Dendritic cell treated with granulocyte-macrophage colony-stimulating factor and Interleukin-4, amounts not matched to agents 40 ng/mL and 50 ng/mL, for 4 days (primary cell): ENCODE measurements around the gene GLRX3.

ENCODE experiments used
- H3K27ac Mint-ChIP-seq: one replicate; pipeline ENCODE4 v1.8.0; 2022; ENCODE audit warnings: mild to moderate bottlenecking, mixed read lengths
- H3K27me3 Mint-ChIP-seq: one replicate; pipeline ENCODE4 v1.8.0; 2022; ENCODE audit warnings: mild to moderate bottlenecking, mixed read lengths
- H3K36me3 Mint-ChIP-seq: one replicate; pipeline ENCODE4 v1.8.0; 2022; ENCODE audit warnings: low read depth, mixed read lengths
- H3K4me1 Mint-ChIP-seq: one replicate; pipeline ENCODE4 v1.8.0; 2022; ENCODE audit warnings: low read depth, mixed read lengths
- H3K4me3 Mint-ChIP-seq: one replicate; pipeline ENCODE4 v1.8.0; 2022; ENCODE audit warnings: mild to moderate bottlenecking, moderate library complexity, mixed read lengths
- H3K9me3 Mint-ChIP-seq: one replicate; pipeline ENCODE4 v1.8.0; 2022; ENCODE audit warnings: mixed read lengths
- intact Hi-C: fragments of 100-400 bp; cut with micrococcal nuclease; formaldehyde crosslinking; loops from one replicate; pipeline ENCODE4 v1.15.0; 2022

The GLRX3 gene

DNA sequence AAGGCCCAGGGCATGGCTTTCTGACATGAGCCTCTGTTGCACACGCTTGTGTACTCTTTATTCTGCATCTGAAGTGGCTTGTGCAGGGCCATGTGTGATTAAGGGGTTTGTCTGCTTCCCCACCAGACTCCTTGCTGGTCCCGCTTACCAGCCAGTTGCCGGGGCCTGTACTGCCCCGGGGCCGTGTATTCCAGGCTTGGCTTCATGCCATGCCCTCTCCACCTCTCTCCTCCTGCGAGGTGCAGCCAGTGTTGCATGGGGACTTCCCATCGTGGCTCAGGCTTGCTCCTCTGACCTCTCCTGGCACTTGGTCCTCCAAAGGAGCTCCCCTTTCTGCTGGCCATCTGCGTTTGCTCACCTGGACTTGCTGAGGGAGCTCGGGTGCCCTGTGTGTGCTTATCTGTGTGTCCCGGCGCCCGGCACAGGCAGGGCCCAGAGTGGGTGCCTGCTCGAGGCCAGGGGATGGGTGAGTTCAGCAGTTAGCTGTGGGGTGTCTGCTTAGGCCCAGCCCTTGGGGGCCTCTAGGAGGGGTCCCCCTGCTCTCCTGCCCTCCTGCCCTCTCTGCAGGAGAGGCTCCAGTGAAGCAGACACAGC, 14.6 kb upstream of the GLRX3 start:
- Mint-ChIP-seq H3K4me3 (no peak overlapping the region), H3K36me3 (no peaks in the 10 kb centered on the region), H3K27me3 (peaks cover 9% of the 10 kb centered on the region), H3K27ac (no peak overlapping the region), H3K4me1 (no peaks in the 10 kb centered on the region), H3K9me3 (peaks cover 17% of the 10 kb centered on the region)
- intact Hi-C loops, result no loop called here

GRCh38 chr10:130127364-130128061, 8.7 kb upstream of the GLRX3 start:
- Mint-ChIP-seq H3K4me1 (no peaks in the 10 kb centered on the region), H3K27ac (no peak overlapping the region)

DNA sequence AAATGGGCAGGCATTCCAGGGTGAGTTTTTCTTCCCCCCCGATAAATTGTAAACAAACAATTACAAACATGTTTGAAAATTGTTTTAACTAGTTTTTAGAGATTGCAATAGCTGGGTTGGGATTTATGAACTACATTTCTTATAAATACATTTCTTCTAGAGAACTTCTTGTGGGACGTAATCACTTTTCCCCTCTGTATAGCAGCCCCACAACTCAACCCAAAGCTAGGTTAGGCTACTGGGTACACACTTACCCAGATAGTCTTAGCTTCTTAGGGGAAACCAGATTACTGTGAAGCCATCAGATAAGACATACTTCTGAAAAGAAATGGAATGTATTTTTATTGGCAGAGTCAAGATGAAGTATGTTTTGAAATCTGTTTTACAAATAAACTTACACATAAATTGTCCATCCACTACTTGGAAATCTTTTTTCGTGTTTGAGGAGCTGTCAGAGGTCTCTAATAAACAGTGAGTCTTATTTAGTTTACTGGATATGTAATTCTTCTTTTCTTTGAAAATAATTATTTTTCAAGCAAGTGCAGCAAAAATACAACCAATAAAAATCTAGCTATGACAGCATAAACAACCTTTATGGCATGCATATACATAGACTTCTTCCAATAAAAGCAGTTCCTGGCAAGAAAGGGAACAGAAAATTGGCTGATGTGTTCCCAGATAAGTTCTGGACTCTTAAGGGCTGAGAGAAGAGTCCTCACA, 8.0 kb upstream of the GLRX3 start:
- Mint-ChIP-seq H3K27ac (no peak overlapping the region), H3K36me3 (no peaks in the 10 kb centered on the region), H3K27me3 (peaks cover 58% of the 10 kb centered on the region), H3K4me3 (no peak overlapping the region), H3K4me1 (no peaks in the 10 kb centered on the region), H3K9me3 (no peaks in the 10 kb centered on the region)
- intact Hi-C loops, result loop anchor here (5.0 kb wide), 1 partner anchor 1096 kb away; no protein-coding TSS in a partner anchor

More at GRCh38 chr10:130127364-130128061, 8.7 kb upstream of the GLRX3 start:
- Mint-ChIP-seq H3K9me3 (no peaks in the 10 kb centered on the region), H3K36me3 (no peaks in the 10 kb centered on the region), H3K27me3 (peaks cover 57% of the 10 kb centered on the region), H3K4me3 (no peak overlapping the region)
- intact Hi-C loops, result loop anchor here (5.0 kb wide), 1 partner anchor 1095 kb away; no protein-coding TSS in a partner anchor

DNA sequence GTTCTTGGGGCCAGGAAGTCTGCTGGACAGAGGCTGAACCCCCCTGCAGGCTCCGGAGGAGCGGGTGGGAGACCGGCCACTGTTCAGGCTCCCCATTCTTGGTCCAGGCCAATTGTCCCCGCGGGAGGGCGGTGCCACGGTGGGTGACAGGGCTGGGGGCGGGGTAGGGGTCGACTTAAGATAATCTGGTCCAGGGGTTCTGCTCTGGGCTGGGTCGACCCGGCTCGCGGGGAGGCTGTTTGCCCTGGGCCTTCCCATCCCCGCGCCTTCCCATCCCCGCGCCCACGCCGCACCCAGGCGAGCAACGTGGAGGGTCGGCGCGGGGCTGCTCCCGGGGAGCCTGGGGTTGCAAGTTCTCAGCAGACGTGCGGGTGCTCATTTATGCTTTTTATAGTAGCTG, 7.3 kb upstream of the GLRX3 start:
- Mint-ChIP-seq H3K27me3 (peaks cover 55% of the 10 kb centered on the region), H3K27ac (no peak overlapping the region), H3K4me3 (no peak overlapping the region), H3K4me1 (no peaks in the 10 kb centered on the region), H3K9me3 (no peaks in the 10 kb centered on the region), H3K36me3 (no peaks in the 10 kb centered on the region)
- intact Hi-C loops, result loop anchor here (5.0 kb wide), 1 partner anchor 1097 kb away; no protein-coding TSS in a partner anchor

DNA sequence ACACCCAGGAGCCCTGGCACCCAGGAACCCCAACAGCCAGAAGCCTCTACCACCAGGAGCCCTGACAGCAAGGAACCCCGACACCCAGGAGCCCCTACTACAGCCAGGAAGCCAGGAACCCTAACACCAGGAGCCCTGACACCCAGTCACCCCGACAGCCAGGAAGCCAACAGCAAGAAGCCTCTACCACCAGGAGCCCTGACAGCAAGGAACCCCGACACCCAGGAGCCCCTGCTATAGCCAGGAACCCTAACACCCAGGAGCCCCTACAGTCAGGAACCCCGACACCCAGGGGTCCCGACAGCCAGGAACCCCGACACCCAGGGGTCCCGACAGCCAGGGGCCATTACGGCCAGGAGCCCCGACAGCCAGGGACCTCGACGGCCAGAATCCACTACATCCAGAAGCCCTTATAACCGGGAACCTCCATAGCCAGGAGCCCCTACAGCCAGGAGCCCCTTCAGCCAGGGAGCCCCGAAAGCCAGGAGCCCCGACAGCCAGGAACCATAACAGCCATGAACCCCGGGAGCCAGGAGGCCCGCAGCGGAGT, 440 bp upstream of the GLRX3 start:
- intact Hi-C loops, result loop anchor here (1.0 to 10.0 kb wide), 2 partner anchors 24 to 671 kb away; partner anchors contain the start of gene MGMT
- H3K4me1 Mint-ChIP-seq, result peaks cover 35% of the 10 kb centered on the region
- peak overlapping the region; percentile 89 for H3K27ac Mint-ChIP-seq
- no peaks in the 10 kb centered on the region for H3K9me3 Mint-ChIP-seq
- peak overlapping the region; percentile 99 for H3K4me3 Mint-ChIP-seq
- H3K36me3 Mint-ChIP-seq, result peaks cover 21% of the 10 kb centered on the region
- H3K27me3 Mint-ChIP-seq, result peaks cover 30% of the 10 kb centered on the region

DNA sequence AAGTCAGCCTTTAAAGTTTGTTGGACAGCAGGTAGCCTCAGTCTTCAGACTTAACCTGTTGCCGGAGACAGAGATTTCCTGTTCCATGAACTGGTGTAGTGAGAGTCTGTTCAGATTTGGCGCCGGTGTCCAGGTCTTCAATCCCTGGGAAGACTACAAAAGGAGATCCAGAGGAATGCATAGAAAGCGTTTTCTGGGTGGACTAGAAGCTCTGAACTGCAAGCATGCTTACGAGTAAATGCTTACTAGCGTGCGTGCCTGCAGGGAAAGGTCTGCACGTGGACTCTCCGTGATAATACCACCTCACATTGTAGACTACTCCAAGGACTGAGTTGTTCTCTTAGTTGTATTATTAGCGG, 878 bp downstream of the GLRX3 start:
- H3K9me3 Mint-ChIP-seq, result no peaks in the 10 kb centered on the region

GRCh38 chr10:130137659-130138478, 1.7 kb downstream of the GLRX3 start:
- intact Hi-C loops, result loop anchor here (10.0 kb wide), 1 partner anchor 673 kb away; the partner anchor contains the start of gene MGMT
- H3K9me3 Mint-ChIP-seq, result no peaks in the 10 kb centered on the region
- peak overlapping the region; percentile 99 for H3K4me3 Mint-ChIP-seq
- peaks cover 35% of the 10 kb centered on the region for H3K36me3 Mint-ChIP-seq
- H3K27me3 Mint-ChIP-seq, result peaks cover 14% of the 10 kb centered on the region
- peak overlapping the region; percentile 38 for H3K27ac Mint-ChIP-seq
- H3K4me1 Mint-ChIP-seq, result peaks cover 52% of the 10 kb centered on the region

More for the DNA sequence above, 878 bp downstream of the GLRX3 start:
- intact Hi-C loops, result loop anchor here (10.0 kb wide), 1 partner anchor 672 kb away; the partner anchor contains the start of gene MGMT
- H3K36me3 Mint-ChIP-seq, result peaks cover 27% of the 10 kb centered on the region
- H3K4me1 Mint-ChIP-seq, result peaks cover 44% of the 10 kb centered on the region
- no peak overlapping the region for H3K27ac Mint-ChIP-seq
- peak overlapping the region; percentile 99 for H3K4me3 Mint-ChIP-seq
- H3K27me3 Mint-ChIP-seq, result peaks cover 18% of the 10 kb centered on the region

- Mint-ChIP-seq H3K9me3 (no peaks in the 10 kb centered on the region), H3K27ac (peak overlapping the region; percentile 38), H3K4me1 (peaks cover 57% of the 10 kb centered on the region), H3K27me3 (peaks cover 13% of the 10 kb centered on the region), H3K4me3 (no peak overlapping the region), H3K36me3 (peaks cover 41% of the 10 kb centered on the region)
- intact Hi-C loops, result loop anchor here (10.0 kb wide), 1 partner anchor 674 kb away; the partner anchor contains the start of gene MGMT
Observed at GRCh38 chr10:130138479-130138866, 2.3 kb downstream of the GLRX3 start.

DNA sequence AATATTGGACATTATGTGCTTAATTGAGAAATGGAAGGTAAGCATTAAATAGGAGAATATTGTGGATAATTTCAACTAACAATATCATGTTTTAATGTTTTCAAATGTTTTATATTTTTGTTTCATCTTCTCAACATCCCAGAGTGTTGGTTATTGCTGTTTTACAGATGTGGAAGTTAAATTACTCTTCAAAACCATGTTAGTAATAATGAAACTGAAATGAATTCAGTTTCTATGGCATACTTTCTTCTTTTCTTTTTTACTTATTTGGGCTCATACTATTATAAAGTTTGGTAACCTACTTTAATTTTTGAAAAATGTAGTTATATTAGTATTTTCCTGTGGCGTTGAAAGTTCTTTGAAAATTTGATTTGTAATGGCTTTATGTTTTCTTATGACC, 4.2 kb downstream of the GLRX3 start:
- no peaks in the 10 kb centered on the region for H3K9me3 Mint-ChIP-seq
- intact Hi-C loops, result no loop called here
- H3K27ac Mint-ChIP-seq, result no peak overlapping the region
- H3K27me3 Mint-ChIP-seq, result peaks cover 2% of the 10 kb centered on the region
- peaks cover 50% of the 10 kb centered on the region for H3K4me1 Mint-ChIP-seq
- no peak overlapping the region for H3K4me3 Mint-ChIP-seq
- peaks cover 49% of the 10 kb centered on the region for H3K36me3 Mint-ChIP-seq

DNA sequence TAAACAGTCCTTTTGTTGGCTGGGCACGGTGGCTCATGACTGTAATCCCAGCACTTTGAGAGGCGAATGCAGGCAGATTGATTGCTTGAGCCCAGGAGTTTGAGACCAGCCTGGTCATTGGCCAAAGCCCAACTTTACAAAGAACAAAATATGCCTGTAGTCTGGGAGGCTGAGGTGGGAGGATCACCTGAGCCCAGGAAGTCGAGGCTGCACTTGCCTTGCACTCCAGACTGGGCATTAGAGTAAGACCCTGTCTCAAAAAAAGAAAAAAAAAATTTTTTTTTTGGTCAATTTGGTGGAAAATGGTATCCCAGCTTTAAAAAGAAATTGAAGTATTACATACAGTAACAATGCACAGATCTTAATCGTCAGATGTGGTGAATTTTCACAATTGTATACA, 4.8 kb downstream of the GLRX3 start:
- Mint-ChIP-seq H3K36me3 (peaks cover 54% of the 10 kb centered on the region), H3K4me3 (no peak overlapping the region), H3K9me3 (no peaks in the 10 kb centered on the region), H3K27ac (no peak overlapping the region), H3K4me1 (peaks cover 45% of the 10 kb centered on the region), H3K27me3 (no peaks in the 10 kb centered on the region)
- intact Hi-C loops, result no loop called here

GRCh38 chr10:130141460-130141859, 5.3 kb downstream of the GLRX3 start:
- Mint-ChIP-seq H3K4me3 (no peak overlapping the region), H3K9me3 (no peaks in the 10 kb centered on the region), H3K27ac (no peak overlapping the region), H3K4me1 (peaks cover 45% of the 10 kb centered on the region), H3K36me3 (peaks cover 54% of the 10 kb centered on the region), H3K27me3 (no peaks in the 10 kb centered on the region)
- intact Hi-C loops, result no loop called here

- intact Hi-C loops, result no loop called here
- H3K36me3 Mint-ChIP-seq, result peaks cover 57% of the 10 kb centered on the region
- H3K9me3 Mint-ChIP-seq, result no peaks in the 10 kb centered on the region
- H3K4me1 Mint-ChIP-seq, result peaks cover 45% of the 10 kb centered on the region
- peak overlapping the region; percentile 3 for H3K27ac Mint-ChIP-seq
- no peak overlapping the region for H3K4me3 Mint-ChIP-seq
- no peaks in the 10 kb centered on the region for H3K27me3 Mint-ChIP-seq
Observed at GRCh38 chr10:130141878-130142277, 5.7 kb downstream of the GLRX3 start.

DNA sequence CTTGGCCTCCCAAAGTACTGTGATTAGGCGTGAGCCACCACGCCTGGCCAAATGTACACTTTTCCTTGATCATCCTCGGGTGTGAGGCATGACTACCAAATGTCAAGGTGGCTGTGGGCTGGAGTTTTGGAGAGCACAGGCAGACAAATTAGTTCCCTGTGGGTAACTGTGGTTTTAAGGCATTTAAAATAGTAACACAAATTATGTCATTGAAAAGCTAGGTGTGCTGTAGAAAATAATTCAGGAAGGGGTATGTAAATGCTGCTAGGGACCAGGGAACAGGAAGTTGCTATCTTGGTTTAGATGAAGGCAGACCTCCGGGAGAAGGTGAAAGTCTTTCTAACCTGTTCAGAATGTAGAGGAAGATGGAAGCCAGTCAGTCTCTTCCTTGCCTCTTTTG, 9.9 kb downstream of the GLRX3 start:
- H3K27me3 Mint-ChIP-seq, result no peaks in the 10 kb centered on the region
- intact Hi-C loops, result no loop called here
- H3K4me3 Mint-ChIP-seq, result no peak overlapping the region
- no peak overlapping the region for H3K27ac Mint-ChIP-seq
- H3K4me1 Mint-ChIP-seq, result peaks cover 23% of the 10 kb centered on the region
- no peaks in the 10 kb centered on the region for H3K9me3 Mint-ChIP-seq
- H3K36me3 Mint-ChIP-seq, result peaks cover 78% of the 10 kb centered on the region
